22Rv1 (cell line): ENCODE data around the gene COL4A6.

ENCODE experiments used
- ZFX ChIP-seq: fragments of 450-650 bp; IDR thresholded peaks from 2 replicates; pipeline ENCODE4 v1.6.1; 2017; ENCODE audit warnings: antibody characterized with exemption, borderline replicate concordance
- TF ChIP-seq, protein P1 (sequence below): fragments of 450-650 bp; IDR thresholded peaks from 2 replicates; pipeline ENCODE4 v1.5.1; 2017; ENCODE audit warnings: mild to moderate bottlenecking

DNA sequence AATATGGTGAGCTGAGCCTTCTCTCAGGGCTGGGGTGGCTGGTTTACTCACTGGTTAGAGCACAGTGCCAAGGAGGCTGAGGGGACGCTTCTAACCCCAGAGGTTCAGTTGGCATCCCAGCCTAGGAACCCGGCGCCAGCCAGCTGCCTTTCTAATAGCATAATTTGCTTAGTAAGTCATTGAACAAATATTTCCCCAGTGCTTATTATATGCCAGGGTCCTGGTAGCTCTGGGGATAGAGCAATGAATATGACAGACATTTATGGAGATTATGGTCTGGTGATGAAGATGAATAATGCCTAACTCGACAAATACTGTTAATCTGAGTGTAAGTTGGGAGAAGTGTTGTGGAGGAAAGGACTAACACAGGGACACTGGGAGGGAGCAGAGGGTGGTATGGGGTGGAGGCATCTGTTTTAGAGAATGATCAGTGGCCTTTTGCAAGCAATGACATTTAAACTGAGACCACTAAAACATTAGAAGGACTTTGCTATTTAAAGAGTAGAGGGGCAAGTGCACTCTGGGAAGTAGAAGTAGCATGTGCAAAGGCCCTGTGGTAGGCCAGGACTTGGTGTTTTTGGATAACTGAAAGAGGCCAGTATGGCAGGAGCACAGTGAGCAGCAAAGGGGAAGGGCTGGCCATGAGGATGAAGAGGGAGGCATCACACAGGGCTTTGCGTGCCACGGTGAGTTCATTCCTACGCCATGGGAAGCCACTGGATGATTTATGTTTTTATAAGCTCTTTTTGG, 274.7 kb downstream of the COL4A6 start:
- TF ChIP-seq, protein P1, sequence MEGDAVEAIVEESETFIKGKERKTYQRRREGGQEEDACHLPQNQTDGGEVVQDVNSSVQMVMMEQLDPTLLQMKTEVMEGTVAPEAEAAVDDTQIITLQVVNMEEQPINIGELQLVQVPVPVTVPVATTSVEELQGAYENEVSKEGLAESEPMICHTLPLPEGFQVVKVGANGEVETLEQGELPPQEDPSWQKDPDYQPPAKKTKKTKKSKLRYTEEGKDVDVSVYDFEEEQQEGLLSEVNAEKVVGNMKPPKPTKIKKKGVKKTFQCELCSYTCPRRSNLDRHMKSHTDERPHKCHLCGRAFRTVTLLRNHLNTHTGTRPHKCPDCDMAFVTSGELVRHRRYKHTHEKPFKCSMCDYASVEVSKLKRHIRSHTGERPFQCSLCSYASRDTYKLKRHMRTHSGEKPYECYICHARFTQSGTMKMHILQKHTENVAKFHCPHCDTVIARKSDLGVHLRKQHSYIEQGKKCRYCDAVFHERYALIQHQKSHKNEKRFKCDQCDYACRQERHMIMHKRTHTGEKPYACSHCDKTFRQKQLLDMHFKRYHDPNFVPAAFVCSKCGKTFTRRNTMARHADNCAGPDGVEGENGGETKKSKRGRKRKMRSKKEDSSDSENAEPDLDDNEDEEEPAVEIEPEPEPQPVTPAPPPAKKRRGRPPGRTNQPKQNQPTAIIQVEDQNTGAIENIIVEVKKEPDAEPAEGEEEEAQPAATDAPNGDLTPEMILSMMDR = no peak
- TF ChIP-seq ZFX = no peak
